Activated CD4-positive, alpha-beta T cell treated with anti-CD3 and anti-CD28 coated beads, Interleukin-2, Interleukin-4, amounts not matched to agents 100 ng/mL and 50 ng/mL, durations not matched to agents 16 hours and 8 hours (primary cell): ENCODE data around the gene CD302.
"Not testable (repeated sequence)": the region's sequence is repeated elsewhere in the genome, so short reads cannot be mapped to it uniquely, and the experiment has no call there.

Experiments
- DNase-seq: peaks from one replicate; pipeline ENCODE4 v3.0.0-alpha.2; 2020; ENCODE audit warnings: low spot score

The CD302 gene

DNA sequence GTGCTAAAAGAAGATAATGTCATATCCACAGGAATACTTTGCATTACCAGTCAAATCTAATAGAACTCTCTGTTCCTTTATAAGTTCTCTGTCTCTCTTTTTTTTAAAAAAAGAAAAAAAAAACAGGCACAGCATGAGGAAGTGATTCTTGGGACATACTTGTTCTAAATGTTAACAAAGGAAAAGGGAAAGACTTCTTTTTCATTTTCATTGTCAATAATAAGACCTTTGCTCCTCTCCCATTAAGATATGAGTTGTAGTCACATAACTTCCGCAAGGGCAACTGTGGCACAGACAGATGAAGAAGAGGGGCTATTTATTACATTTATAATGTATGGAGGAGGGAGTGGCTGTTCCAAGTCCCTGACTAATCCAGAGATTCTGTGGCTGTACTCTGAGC is 4.7 kb downstream of the CD302 start:
- DNase-seq: no peak

DNA sequence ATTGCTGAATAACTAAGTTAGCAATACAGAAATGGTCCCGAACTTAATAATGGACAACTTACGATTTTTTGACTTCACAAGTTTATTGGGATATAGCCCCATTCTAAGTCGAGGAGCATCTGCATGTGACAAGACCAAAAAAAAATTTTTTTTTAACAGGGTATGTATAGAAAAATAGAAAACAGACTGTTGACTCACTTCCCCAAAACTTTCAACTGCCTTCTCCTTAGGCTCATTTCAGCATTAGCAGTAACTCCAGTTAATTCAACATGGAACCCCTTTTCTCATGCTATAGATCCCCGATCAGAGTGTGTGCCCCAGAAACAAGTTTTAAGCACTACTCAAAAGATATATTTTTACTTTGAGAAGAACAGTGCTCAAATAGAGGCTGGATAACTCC is 5.4 kb downstream of the CD302 start:
- no peak for DNase-seq

DNA sequence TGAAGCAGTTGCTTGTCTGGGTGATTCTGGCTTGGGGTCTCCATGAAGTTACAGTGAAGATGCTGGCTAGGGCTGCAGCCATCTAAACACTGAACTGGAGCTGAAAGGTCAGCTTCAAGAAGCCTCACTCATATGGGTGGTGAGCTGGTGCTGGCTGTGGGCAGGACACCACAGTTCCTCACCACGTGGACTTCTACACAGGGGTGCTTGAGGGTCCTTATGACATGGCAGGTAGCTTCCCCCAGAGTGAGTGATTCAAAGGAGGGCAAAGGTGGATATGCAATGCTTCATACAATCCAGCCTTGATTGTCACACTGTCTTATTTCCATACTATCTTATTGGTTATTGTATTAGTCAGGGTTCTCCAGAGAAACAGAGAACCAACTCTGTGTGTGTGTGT is 6.0 kb downstream of the CD302 start:
- no peak for DNase-seq

DNA sequence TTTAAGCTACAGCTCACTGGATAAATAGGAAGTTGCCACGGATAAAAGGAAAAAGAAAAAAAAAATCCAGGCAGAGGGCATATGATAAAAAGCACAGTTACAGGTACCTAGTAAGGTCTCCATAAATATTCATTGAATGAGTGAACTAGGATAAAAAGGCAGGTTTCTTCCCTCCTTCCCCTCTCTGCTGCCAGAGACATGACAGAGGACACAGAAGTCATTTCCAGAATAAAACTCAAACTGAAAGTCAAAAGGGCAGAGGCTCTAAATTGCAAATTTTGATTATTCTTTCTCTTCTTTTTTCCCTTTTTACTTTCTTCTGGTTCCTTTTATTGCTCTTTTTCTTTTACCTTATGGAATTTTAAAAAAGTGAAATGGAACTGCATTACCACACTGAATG is 7.7 kb downstream of the CD302 start:
- peak; percentile 39 for DNase-seq

DNA sequence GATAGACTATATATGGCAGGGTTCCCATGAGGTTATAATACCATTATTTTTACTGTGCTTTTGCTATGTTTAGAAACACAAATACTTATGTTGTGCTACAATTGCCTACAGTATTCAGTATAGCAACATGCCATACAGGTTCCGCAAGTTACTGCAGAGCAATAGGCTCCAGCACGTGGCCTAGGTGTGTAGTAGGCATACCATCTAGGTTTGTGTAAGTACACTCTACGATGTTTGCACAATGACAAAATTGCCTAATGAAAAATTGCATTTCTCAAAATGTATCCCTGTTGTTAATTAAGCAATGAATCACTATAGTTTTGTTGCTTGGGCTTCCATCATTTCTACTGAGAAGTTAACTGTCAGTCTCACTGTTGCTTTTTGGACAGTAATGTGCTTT is 9.8 kb downstream of the CD302 start:
- DNase-seq: no peak

DNA sequence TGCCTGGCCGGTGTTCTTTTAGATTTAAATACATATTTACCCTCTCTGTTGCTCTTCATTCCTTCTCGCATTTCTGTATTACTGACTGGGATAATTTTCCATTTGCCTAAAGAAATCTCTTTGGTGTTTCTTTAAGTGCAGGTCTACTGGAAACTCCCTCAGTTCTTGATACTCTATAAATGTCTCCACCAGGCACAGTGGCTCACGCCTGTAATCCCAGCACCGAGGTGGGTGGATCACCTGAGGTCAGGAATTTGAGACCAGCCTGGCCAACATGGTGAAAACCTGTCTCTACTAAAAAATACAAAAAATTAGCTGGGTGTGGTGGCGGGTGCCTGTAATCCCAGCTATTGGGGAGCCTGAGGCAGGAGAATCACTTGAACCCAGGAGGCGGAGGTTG is 10.4 kb downstream of the CD302 start:
- not testable (repeated sequence) for DNase-seq

DNA sequence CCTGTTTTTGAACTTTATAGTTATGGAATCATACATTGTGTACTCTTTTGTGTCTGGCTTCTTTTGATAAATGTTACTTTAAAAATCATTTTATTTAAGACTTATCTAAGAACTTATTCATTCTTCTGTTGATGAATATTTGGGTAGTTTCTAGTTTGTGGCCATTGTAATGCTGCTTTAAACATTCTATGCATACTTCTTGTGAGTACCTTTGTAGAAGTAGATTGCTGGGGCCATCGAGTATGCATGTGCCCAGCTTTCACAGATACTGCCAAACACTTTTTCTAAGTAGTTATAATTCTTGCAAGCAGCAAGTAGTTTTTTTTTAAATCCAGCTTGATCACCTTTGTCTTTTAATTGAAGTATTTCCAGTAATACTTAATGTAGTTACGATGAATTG is 11.1 kb downstream of the CD302 start:
- no peak for DNase-seq

DNA sequence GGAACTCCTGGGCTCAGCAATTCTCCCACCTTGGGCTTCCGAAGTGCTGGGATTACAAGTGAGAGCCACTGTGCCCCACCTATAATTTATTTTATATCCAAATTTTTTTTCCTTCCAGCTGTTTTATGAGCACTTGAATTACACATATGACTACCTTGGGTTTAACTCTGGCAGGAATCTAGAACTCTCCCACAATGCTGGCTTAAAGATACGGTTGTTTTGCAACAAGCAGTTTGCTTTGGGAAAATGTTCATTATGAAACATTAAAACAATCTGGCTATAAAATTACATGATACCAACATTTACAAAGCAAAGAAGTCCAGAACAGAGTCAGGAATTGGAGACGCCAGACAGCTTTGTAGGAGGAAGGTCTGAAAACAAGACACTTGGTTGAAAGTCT is 12.8 kb downstream of the CD302 start:
- no peak for DNase-seq

DNA sequence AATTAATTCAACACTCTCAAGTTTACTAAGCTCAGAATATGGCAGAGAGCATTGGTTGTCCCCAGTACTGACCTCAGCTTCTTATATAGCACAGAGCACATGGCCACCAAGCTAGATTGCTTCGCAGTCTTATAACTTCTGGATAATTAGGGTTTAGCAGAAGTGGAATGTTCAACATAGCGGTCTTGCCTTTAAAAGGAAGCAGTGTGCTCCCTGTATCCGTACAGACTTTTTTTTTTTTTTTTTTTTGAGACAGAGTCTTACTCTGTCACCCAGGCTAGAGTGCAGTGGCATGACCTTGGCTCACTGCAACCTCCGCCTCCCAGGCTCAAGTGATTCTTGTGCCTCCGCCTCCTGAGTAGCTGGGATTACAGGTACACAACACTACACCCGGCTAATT is 13.3 kb downstream of the CD302 start:
- DNase-seq: not testable (repeated sequence)

DNA sequence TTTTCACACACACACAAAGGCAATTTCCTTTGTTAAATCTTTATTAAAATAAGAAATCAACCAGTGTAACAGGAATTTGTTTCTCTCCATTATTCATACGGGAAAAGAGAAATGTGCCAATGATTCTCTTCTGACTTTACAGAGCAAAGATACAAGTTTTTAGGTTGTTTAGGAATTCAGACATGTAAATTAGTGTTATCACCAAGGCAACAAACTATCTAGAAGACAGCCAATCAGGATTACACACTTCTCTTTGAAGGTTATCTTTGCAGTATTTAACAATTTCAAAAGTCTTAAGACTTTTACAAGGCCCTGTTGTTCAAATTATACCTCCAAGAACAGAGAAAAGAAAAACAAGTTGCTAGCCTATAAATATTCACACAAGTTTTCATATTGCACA is 14.5 kb downstream of the CD302 start:
- DNase-seq: no peak

DNA sequence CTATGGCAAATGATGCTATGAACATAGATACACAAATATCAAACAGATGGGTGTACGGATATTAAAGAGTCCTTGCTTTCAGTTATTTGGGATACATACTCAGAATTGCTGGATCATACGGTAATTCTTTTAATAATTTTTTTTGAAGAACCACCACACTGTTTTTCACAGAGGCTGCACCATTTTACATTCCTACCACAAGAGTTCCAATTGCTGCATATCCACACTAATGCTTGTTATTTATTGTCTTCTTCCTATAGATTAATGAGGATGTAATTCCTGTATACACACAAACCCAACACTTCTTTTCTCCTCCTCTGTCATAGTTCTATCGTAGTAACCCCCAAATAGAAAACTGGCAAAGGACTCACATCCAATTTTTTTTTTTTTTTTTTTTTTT is 21.7 kb downstream of the CD302 start:
- no peak for DNase-seq

DNA sequence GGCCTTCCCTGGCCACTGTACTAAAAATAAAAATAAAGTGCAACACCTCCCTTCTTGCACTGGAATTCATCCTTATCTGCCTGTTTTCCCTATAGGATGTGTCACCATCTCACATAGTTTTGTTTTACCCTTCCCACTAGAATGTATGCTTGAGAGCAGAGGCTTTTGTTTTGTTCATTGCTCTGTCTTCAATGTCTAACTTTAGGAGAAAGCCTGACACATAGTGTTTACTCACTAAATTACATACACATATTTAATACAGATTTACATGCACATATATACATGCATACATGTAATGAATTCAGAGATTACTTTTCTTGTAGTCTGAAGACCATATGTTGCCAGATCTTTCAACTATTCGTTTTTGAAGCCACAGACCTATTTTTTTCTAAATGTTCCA is 23.0 kb downstream of the CD302 start:
- no peak for DNase-seq

DNA sequence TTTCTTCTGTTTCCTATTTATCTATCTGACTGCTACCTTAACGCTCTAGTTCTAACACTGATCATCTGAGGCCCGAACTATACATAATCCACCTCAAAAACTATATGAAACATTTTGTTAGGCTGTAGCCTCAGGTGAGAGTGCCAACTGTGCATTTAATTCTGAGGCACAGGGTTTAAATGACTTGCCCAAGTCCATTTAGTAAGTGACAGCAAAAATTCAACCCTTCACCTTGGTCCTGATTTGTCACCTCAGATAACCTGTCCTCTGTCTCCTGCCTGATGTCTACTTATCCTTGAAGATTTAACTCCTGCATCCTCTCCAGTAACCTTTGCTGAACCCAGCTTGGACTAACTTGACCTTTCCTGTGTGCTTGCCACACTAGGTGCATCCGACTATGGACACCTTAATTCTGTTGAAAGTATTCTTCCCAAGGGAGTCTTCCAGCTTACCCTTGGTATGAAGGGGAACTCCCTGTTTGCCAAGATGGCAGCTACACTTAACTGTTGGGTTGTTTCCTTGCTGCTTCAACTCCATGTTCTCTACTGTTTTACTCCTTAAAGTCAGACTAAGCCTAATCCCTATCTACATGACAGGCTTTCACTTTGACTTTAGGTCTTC is 23.5 kb downstream of the CD302 start:
- DNase-seq: no peak

DNA sequence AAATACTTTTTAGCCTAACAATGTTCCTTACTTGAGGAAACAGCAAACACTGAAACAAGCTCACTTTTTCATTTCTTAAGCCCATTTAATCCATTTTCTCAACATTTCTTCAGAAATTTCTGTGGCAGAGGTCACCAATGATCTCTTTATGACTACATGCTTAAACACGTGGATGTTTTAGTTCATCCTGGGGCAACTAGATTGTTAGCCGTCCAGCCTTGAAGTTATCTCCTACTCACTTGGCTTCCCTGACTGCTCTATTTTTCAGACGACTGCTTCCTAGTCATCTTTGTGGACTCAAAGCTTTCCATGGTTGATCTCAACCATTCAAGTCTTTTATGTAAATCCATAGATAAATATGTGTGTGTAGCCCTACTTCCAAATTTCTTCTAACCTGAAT is 24.1 kb downstream of the CD302 start:
- no peak for DNase-seq

DNA sequence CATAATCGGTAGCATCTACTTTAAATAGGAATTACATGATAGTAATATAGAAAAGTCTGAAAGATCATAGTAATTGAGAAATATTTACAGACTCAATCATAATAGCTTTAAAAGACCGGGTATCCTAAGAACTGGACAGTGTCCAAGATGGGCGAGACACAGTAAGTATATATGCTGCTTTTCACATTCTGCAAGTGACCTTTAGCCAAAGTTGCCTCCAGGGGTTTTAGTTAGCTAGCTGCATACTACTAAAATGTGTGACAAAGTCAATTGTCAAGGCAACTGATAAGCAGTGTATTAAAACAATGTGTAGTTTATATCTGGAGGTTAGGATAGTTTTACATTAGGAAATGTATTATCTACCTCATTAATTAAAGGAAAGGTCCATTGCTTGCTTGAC is 24.6 kb downstream of the CD302 start:
- DNase-seq: no peak

DNA sequence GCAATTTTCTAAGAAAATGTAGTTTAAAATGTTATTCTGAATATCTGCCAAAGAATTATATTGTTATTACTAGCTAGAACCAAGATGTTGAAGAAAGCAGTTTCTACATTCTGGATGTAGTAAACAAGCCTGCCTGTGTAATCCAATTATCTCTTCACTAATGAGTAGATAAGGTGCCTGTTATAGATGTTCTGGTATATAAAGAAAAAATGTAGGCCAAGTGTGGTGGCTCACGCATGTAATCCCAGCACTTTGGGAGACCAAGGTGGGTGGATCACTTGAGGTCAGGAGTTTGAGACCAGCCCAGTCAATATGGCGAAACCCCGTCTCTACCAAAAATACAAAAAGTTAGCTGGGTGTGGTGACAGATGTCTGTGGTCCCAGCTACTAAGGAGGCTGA is 28.9 kb downstream of the CD302 start:
- no peak for DNase-seq

DNA sequence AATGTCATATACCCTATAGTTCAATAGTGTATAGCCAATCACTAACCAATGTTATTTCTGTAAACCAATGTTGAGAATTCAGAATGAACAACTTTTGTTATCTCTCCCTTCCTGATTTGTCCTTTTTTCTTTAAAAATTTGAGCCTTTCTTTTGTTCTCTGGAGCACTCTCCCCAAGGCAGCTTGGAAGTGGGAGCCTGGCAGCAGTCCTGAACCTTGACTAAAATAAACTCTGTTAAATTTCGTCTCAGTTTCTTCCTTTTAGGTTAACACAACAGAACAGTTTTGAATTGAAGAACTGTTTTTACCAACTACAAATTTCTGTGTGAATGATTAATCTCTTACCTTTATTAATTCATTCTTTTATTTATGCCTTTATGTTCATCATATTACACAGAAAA is 35.9 kb downstream of the CD302 start:
- no peak for DNase-seq

DNA sequence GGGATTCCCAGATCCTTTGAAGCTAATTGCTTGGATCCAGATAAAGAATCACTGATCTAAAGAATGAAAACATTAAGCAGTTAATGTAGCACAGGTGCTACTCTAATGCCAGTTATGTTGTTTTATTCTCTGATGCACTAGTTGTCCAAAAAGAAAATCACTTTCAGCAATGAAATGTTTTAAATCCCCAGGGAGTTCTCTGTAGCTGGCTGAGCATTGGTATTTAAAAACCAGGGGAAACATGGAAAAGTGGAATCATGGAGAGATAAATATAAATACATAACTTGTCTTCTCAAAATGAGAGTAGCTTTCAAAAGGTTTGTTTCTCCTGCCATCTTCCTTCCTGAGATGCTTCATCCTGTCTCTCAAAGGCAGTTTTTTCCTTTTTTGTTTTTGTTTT is 37.7 kb downstream of the CD302 start:
- no peak for DNase-seq

DNA sequence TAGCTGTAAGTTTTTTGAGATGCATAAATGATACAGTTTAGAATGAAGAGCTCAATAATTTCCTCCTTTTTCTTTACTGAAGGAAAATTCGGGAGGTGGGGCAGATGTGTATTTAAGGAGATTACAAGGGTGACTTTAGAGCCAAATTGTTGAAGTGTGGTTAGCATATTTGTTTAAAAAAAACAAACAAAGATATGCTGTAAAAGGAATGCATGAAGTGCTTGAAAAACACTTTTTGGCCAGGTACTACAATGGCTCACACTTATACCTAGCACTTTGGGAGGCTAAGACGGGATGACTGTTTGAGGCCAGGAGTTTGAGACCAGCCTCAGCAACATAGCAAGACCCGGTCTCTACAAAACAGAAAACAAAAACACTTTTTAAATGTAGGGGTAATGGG is 38.4 kb downstream of the CD302 start:
- DNase-seq: no peak

DNA sequence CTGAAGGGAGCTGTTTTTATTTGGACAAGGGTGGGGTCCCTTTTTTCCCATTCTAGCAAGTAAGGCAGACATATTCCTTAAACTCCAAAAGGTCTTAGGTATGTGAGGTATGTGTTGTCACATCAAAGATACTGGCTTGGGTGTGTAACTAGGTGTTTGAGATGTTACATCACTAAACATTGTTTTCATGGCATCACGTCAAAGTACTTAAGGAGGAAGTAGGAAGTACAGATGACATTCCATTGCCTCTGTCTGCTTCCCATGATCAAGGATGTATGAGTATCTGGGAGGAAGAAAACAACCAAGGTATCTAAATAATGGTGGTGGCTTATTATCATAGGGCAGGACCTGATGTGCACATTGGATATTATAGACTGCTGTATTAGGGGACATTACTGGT is 39.3 kb downstream of the CD302 start:
- DNase-seq: no peak

DNA sequence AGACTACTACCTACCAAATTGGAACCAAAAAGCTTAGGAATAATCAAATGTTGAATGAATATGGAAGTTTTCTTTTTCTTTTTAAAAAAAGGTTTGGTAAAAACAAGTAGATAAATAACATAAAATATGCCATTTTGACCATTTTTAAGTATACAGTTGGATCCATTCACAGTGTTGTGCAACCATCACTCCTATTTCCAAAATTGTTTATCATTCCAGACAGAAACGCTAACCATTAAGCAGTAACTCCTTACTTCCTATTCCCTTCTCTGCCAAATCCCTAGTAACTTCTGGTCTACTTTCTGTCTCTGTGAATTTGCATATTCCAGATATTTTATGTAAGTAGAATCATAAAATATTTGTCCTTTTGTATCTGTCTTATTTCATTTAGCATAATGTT is 39.8 kb downstream of the CD302 start:
- DNase-seq: no peak

DNA sequence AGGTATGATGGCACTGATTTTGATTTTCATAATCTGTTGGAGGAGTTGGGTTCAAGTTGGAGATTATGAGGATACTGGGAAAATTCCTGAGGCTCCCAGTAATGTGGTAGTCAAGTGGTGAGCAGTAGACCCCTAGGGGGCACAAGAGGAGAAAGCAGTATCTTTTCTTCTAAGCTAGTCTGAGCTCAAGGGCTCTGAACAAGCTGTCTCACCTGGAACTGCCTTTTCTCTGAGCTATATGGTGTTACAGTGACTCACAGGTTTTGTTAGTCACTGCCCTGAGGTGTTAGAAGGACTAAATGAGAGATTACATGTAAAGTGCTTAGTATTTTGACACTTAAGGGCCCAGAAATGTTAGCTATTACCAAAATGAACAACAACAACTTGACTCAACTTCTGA is 42.2 kb downstream of the CD302 start:
- DNase-seq: peak; percentile 15

DNA sequence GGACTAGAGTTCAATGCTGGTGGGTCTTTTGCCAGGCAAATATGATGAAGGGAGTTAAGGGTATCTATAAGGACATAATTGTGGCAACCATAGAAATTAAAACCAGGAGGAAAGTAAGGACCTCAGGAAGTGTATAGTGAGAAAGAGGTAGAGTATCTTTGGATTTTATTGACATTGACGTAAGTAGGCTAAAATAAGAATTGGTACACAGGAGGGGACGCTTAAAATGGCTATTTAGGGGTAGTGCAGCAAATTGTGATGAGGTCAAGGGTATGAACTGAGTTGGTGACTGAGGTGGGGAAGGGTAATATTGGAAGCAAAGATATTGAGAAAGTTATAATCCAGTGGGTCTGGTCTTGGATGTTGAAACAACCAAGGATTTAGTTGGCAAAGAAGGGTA is 43.0 kb downstream of the CD302 start:
- no peak for DNase-seq

DNA sequence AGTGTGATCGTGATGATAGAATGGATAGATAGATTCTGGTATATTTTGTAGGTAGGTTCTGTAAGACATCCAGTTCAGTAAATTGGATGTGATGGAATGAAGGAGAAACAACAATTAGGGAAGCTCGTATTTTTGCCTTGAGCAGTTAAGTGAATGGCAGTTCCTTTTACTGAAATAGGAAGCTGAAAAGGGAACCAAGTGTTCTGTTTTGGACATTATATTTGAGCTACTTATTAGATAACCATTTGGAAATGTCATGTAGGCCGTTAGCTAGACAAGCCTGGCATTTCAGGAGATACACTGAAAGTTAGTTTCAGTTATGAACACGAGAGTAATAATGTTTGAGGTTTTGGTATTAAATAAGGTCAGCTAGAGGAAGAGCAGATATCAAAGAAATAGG is 44.2 kb downstream of the CD302 start:
- no peak for DNase-seq

DNA sequence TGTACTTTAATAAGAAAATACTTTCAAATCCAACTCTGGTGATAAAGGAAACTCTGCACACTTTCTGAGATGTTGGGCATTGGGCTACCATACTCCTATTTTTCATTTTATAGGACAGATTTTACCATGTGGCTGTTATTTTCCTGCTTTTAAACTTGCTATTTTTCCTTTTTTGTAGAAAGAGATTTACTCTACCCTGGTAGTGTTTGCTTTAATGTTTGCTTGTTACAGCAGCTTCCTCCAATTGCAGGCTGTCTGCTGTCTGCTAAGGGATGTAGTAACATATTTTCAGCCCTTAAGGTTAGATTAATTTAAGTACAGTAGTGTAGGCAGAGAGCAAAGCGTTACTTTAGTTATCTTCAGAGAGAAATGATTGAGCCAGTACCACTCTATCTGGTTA is 47.1 kb downstream of the CD302 start:
- DNase-seq: no peak
